BJ (cell line): ENCODE results near the gene SIRT2. TPM values are rescaled to one million over a fixed set of nuclear protein-coding genes. Genes with fewer than 3 reads are reported as not detected.

Source experiments
- CTCF ChIA-PET: fragments of 350-600 bp; formaldehyde crosslinking; extraction: SDS; loops from one replicate; lab custom pipeline; 2021; ENCODE audit warnings: antibody characterized with exemption, inconsistent platforms; lab: Yijun Ruan, JAX
- POLR2A ChIA-PET: fragments of 300-600 bp; sonication (Branson Sonifier 250); formaldehyde crosslinking; extraction: SDS; loops from one replicate; lab custom pipeline; 2021; ENCODE audit warnings: antibody characterized with exemption; lab: Charles Lee
- DNase-seq: peaks from one replicate; pipeline ENCODE4 v3.0.0-alpha.2; 2011; ENCODE audit warnings: low read depth
- H3K27me3 ChIP-seq: 2 replicates; pipeline ENCODE4 v1.6.0; 2011; ENCODE audit warnings: low read length; ENCODE audit not compliant: control insufficient read depth, insufficient read depth
- H3K36me3 ChIP-seq: 2 replicates; pipeline ENCODE4 v1.5.1; 2011; ENCODE audit warnings: low read length; ENCODE audit not compliant: control insufficient read depth, insufficient read depth
- H3K4me3 ChIP-seq: 2 replicates; pipeline ENCODE4 v1.5.1; 2011; ENCODE audit warnings: low read depth, mild to moderate bottlenecking, control low read depth, low read length
- polyA plus RNA-seq: library from polyadenylated mRNA; depleted of rRNA; stranded (reverse); fragments of >200 nt; gene quantifications from 2 replicates; pipeline ENCODE4 v1.2.3, GENCODE V29; 2011
- TF ChIP-seq, protein P1 (sequence below): IDR thresholded peaks from 2 replicates; pipeline ENCODE4 v1.5.1; 2011; ENCODE audit warnings: low read depth, mild to moderate bottlenecking, control low read depth, inconsistent platforms, low read length, moderate library complexity; ENCODE audit not compliant: insufficient read depth

The SIRT2 gene
- polyA plus RNA-seq, 1 experiment = 71.8 TPM

DNA sequence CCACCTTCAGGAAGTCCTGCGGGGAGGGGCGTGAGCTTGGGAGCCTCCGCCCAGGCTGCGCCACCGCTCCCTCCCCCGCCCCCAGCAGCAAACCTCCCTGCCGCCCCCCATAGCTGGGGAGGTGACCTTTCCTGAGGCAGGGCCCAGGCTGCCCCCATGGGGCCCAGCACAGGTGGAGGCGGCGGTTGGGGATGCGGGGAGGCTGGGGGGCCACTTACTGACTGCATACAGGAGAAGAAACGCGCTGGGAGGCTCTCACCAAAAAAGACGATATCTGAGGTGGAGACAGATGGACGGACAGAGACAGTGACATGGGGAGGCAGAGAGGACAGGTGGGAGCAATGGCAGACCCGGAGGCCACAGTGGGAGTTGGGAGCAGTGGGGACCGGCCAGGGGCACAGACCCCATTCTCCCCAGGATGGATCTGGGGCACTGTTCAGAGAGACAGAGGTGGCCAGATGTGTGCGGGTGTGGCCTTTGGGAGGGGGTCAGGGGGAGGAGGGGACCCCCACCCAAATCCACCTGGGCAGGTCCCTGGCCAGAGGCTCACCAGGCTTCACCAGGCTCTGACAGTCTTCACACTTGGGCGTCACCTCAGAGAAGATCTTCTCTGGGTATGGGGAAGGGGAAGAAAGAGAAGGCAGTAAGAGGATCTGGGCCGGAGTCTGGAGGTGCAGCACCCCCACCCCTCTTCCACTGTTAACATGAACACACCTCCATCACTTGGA lies 18.4 kb downstream of the SIRT2 start:
- Histone ChIP-seq H3K36me3 (peaks cover 7% of the 10 kb centered on the region), H3K27me3 (no peaks in the 10 kb centered on the region), H3K4me3 (no peak overlapping the region)
- no peak for DNase-seq
- TF ChIP-seq, protein P1, sequence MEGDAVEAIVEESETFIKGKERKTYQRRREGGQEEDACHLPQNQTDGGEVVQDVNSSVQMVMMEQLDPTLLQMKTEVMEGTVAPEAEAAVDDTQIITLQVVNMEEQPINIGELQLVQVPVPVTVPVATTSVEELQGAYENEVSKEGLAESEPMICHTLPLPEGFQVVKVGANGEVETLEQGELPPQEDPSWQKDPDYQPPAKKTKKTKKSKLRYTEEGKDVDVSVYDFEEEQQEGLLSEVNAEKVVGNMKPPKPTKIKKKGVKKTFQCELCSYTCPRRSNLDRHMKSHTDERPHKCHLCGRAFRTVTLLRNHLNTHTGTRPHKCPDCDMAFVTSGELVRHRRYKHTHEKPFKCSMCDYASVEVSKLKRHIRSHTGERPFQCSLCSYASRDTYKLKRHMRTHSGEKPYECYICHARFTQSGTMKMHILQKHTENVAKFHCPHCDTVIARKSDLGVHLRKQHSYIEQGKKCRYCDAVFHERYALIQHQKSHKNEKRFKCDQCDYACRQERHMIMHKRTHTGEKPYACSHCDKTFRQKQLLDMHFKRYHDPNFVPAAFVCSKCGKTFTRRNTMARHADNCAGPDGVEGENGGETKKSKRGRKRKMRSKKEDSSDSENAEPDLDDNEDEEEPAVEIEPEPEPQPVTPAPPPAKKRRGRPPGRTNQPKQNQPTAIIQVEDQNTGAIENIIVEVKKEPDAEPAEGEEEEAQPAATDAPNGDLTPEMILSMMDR = no peak
- POLR2A ChIA-PET = no interaction called here
- CTCF ChIA-PET = interaction anchor here (5.2 kb wide), 1 partner anchor 11 kb away, joined by 29 read pairs; no protein-coding TSS in a partner anchor

GRCh38 chr19:38880076-38880881 lies 19.1 kb downstream of the SIRT2 start:
- ChIA-PET POLR2A (no interaction called here), CTCF (interaction anchor here (5.2 kb wide), 1 partner anchor 10 kb away, joined by 29 read pairs; no protein-coding TSS in a partner anchor)
- DNase-seq = no peak
- no peaks in the 10 kb centered on the region for H3K27me3 ChIP-seq
- H3K36me3 ChIP-seq = peaks cover 7% of the 10 kb centered on the region
- H3K4me3 ChIP-seq = no peak overlapping the region
- TF ChIP-seq, protein P1 = no peak

DNA sequence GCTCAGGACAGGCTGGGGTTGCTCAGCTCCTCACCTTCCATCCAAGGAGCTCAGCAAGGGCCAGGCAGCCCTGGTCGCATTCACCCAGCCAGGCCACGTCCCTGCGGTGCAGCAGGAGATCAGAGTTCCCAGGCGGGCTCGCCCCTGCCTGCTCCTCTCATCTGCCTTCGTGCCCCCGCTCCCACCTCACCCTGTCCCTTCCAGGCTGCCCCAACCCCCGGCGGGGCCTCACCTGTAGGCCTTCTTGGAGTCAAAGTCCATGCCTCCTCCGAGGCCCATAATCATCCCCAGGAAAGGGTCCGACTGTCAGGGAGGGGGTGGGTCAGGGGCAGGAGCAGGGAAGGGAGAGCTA lies 20.0 kb downstream of the SIRT2 start:
- no peaks in the 10 kb centered on the region for H3K27me3 ChIP-seq
- POLR2A ChIA-PET = no interaction called here

DNA sequence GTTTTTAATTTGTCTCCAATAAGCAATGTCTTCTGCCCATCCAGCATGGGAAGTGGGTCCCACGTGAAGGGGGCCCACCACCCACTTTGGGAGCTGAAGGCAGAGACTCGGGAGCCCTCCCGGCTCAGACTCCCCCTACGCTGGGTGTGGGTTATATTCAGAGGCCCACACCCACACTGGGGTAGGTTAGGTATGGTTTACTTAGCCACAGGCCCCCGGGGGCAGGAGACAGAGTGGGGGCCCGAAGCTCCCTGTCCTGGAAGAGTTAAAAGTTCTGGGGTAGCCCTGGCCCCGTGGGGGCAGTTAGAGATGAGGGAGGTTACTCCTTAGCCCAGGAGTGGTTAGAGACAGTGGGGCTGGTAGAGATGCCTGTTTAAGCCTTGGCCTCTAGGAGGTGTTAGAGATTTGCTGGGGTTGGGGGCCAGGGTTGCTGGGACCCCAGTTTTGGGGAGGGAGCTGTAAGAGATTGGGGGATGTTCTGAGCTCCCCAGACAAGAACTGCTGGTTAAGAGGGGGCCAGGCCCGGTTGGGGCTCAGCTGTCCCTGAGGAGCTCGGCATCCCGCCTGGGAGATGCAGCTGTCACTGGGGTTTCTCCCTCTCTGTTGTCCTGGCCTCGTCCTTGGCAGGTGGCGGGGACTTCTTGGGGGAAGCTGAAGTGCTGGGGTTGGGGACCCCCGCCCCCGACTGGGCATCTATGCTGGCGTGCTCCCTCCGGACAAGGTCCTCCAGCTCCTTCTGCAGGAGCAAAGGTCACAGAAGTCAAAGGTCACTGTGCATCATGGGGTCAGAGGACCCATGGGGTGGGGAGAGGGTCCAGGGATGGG lies 20.6 kb downstream of the SIRT2 start:
- no peak for DNase-seq
- TF ChIP-seq, protein P1 = no peak
- POLR2A ChIA-PET = no interaction called here

More for the DNA sequence above, 20.0 kb downstream of the SIRT2 start:
- Histone ChIP-seq H3K4me3 (no peak overlapping the region), H3K36me3 (peaks cover 7% of the 10 kb centered on the region)
- CTCF ChIA-PET = interaction anchor here (3.2 to 5.2 kb wide), 2 partner anchors 8 to 9 kb away, joined by 29 to 30 read pairs; no protein-coding TSS in a partner anchor
- TF ChIP-seq, protein P1 = no peak
- DNase-seq = no peak

More for the DNA sequence above, 20.6 kb downstream of the SIRT2 start:
- CTCF ChIA-PET = interaction anchor here (3.2 to 5.2 kb wide), 2 partner anchors 8 to 9 kb away, joined by 29 to 30 read pairs; no protein-coding TSS in a partner anchor
- H3K36me3 ChIP-seq = peaks cover 7% of the 10 kb centered on the region
- H3K4me3 ChIP-seq = no peak overlapping the region
- H3K27me3 ChIP-seq = no peaks in the 10 kb centered on the region
